AG04450 (cell line): ENCODE measurements around the gene KIN. TPM values are rescaled to one million over a fixed set of nuclear protein-coding genes. Genes with fewer than 3 reads are reported as not detected.

Experiments used
- CTCF ChIA-PET: fragments of 300-600, 350-600 bp; formaldehyde crosslinking; extraction: SDS; loops from one replicate; lab custom pipeline; 2022; ENCODE audit warnings: antibody characterized with exemption, inconsistent platforms; lab: Charles Lee
- POLR2A ChIA-PET: fragments of 350-600 bp; formaldehyde crosslinking; extraction: SDS; loops from one replicate; lab custom pipeline; 2021; ENCODE audit warnings: antibody characterized with exemption, inconsistent platforms; lab: Yijun Ruan, JAX
- DNase-seq: peaks from one replicate; pipeline ENCODE4 v3.0.0-alpha.2; 2011; ENCODE audit warnings: low read depth, low spot score
- H3K27ac ChIP-seq: one replicate; pipeline ENCODE4 v1.5.1; 2012; ENCODE audit warnings: low read depth, low read length, control low read depth
- H3K27me3 ChIP-seq: one replicate; pipeline ENCODE4 v1.6.0; 2012; ENCODE audit warnings: low read length; ENCODE audit not compliant: control insufficient read depth, insufficient read depth
- H3K4me3 ChIP-seq: 2 replicates; pipeline ENCODE4 v1.5.1; 2011; ENCODE audit warnings: mild to moderate bottlenecking, low read depth, low read length, control low read depth
- H3K9me3 ChIP-seq: 2 replicates; pipeline ENCODE4 v1.5.1; 2012; ENCODE audit warnings: low read length; ENCODE audit not compliant: control insufficient read depth, insufficient read depth
- CTCF ChIP-seq: IDR thresholded peaks from 2 replicates; pipeline ENCODE4 v1.5.1; 2011; ENCODE audit warnings: low read depth, low read length, control low read depth, inconsistent platforms
- polyA plus RNA-seq: library from polyadenylated mRNA; depleted of rRNA; stranded (reverse); fragments of >200 nt; gene quantifications from 2 replicates; pipeline ENCODE4 v1.2.3, GENCODE V29; 2011

KIN gene
- polyA plus RNA-seq, 1 experiment, result 16.0 TPM

DNA sequence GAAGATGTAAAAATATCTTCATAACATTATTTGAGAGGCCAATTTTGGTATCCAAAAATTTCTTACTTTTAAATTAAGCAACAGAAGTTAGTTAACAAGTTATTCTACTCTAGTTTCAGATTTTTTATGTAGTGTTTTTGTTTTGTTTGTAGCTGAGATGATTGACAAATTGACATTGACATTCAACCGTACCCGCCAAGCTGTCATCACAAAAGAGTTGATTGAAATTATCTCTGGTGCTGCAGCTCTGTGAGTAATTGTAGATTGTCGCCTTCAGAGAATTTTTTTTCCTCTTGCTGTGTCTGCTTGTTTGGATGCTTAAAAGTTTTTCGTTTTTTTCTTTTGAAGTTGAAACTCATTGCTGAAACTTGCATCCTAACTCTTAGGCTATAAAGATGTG, 14.8 kb upstream of the KIN start:
- no peak for TF ChIP-seq CTCF
- H3K9me3 ChIP-seq, result no peaks in the 10 kb centered on the region
- CTCF ChIA-PET, result no interaction called here
- no peak for DNase-seq
- no peaks in the 10 kb centered on the region for H3K27me3 ChIP-seq
- no peak overlapping the region for H3K27ac ChIP-seq
- POLR2A ChIA-PET, result no interaction called here
- H3K4me3 ChIP-seq, result no peak overlapping the region

DNA sequence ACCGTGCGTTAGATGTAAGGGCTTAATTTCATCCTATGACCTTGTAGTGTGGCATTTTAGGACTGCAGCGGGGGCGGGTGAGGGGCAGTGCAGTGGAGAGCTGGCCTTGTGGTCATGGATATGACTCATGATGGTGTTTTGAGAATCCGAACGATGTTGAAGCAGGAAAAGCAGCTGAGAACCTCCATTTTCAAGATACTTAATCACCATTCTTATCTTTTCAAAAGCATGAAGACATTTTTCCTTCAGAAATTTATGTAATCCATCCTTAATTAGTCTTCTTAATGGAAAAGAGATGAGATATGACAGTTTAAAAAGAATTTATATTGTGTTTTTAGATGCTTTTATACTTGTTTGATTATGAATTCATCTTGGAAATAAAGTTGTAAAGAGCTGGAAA, 9.8 kb upstream of the KIN start:
- TF ChIP-seq CTCF, result no peak
- peak; percentile 85 for DNase-seq
- POLR2A ChIA-PET, result interaction anchor here (0.9 to 1.6 kb wide), 3 partner anchors 10 to 30 kb away, joined by 3 to 15 read pairs (median 7); partner anchors contain the start of genes ATP5F1C, KIN and TAF3
- Histone ChIP-seq H3K4me3 (no peak overlapping the region), H3K9me3 (no peaks in the 10 kb centered on the region), H3K27ac (no peak overlapping the region), H3K27me3 (no peaks in the 10 kb centered on the region)
- CTCF ChIA-PET, result no interaction called here

GRCh38 chr10:7795605-7796004, 7.8 kb upstream of the KIN start:
- no peaks in the 10 kb centered on the region for H3K9me3 ChIP-seq
- DNase-seq, result no peak
- TF ChIP-seq CTCF, result no peak
- H3K4me3 ChIP-seq, result no peak overlapping the region
- CTCF ChIA-PET, result interaction anchor here (1.3 kb wide), 1 partner anchor 28 kb away, joined by 3 read pairs; no protein-coding TSS in a partner anchor
- no peaks in the 10 kb centered on the region for H3K27me3 ChIP-seq
- H3K27ac ChIP-seq, result no peak overlapping the region
- POLR2A ChIA-PET, result no interaction called here

DNA sequence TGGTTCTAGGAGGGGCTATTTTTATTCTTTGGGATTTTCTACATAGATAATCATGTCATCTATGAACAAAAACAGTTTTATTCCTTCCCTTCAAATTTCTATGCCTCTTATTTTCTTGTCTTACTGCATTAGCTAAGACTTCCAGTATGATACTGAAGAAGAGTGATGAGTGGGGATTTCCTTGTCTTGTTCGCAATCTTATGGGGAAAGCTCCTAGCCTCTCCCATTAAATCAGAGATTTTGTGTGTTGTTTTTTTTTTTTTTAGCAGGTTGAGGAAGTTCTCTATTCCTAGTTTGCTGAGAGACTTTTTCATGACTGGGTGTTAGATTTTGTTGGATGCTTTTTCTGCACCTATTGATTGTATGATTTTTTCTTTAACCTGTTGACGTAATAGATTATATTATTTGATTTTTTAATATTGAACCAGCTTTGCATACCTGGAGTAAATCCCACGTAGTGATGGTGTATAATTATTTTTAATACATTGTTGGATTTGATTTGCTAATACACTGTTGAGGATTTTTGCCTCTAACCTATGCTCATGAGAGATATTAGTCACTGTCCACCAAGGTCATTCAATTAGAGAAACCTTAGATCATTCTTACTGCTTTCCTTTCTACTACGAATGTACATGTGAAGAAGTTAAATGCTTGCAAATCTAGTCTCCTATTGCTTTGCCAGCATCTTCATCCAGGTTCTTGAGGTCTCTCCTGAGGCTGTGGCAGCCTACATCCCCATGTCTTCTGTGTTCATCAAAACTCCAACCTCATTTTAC, 6.6 kb upstream of the KIN start:
- POLR2A ChIA-PET, result no interaction called here
- CTCF ChIA-PET, result no interaction called here
- Histone ChIP-seq H3K27me3 (no peaks in the 10 kb centered on the region), H3K27ac (no peak overlapping the region), H3K4me3 (no peak overlapping the region), H3K9me3 (no peaks in the 10 kb centered on the region)
- TF ChIP-seq CTCF, result no peak
- no peak for DNase-seq

GRCh38 chr10:7792541-7792940, 4.7 kb upstream of the KIN start:
- no peak overlapping the region for H3K27ac ChIP-seq
- TF ChIP-seq CTCF, result no peak

More at GRCh38 chr10:7792541-7792940, 4.7 kb upstream of the KIN start:
- Histone ChIP-seq H3K4me3 (no peak overlapping the region), H3K27me3 (no peaks in the 10 kb centered on the region), H3K9me3 (peaks cover 4% of the 10 kb centered on the region; the same call in 1 of the 2 replicates)
- DNase-seq, result no peak
- POLR2A ChIA-PET, result no interaction called here
- CTCF ChIA-PET, result interaction anchor here (1.0 kb wide), 1 partner anchor 42 kb away, joined by 3 read pairs; no protein-coding TSS in a partner anchor
